Adrenal gland (tissue), 12 donors: ENCODE data around the gene ZDHHC4. TPM values are rescaled to one million over a fixed set of nuclear protein-coding genes. Genes with fewer than 3 reads are reported as not detected.

Experiments used
- DNase-seq, 7 donors: peaks; one replicate each; pipeline ENCODE4 v3.0.0-alpha.2; 2019 to 2020
- H3K27ac ChIP-seq, 5 donors: fragments of 200-600 bp; sonication (generic) in 4 of 5; 1 replicate in 3 of 5; 2 replicates in 2 of 5; pipeline versions ENCODE4 v1.5.1 to v1.8.0; 2016 to 2020; ENCODE audit warnings: mild to moderate bottlenecking in 1 of 5
- H3K27me3 ChIP-seq: fragments of 200-600 bp; 2 replicates; pipeline ENCODE4 v1.8.0; 2021
- H3K36me3 ChIP-seq, 2 donors: fragments of 200-600 bp; replicated peaks in 1 of 2; 1 replicate in 1 of 2; 2 replicates in 1 of 2; pipeline versions ENCODE4 v1.5.1 to v1.8.0; 2018 to 2022
- H3K4me1 ChIP-seq, 2 donors: fragments of 200-600 bp; replicated peaks in 1 of 2; 1 replicate in 1 of 2; 2 replicates in 1 of 2; pipeline versions ENCODE4 v1.5.1 to v1.8.0; 2018 to 2021
- H3K4me3 ChIP-seq, 4 donors: fragments of 200-600 bp; sonication (generic) in 3 of 4; one replicate each; pipeline ENCODE4 v1.5.1; 2016 to 2018
- H3K9me3 ChIP-seq, 3 donors: fragments of 200-600 bp; sonication (generic) in 1 of 3; replicated peaks in 1 of 3; 1 replicate in 2 of 3; 2 replicates in 1 of 3; pipeline versions ENCODE4 v1.5.1 to v1.8.0; 2016 to 2021
- CTCF ChIP-seq, 6 experiments: fragments of 450-650 bp in 4 of 6; fragments of 200-600 bp in 2 of 6; sonication (generic) in 1 of 6; IDR thresholded peaks; 1 replicate in 5 of 6; 2 replicates in 1 of 6; pipeline versions ENCODE4 v1.5.1 to v1.8.0; 2016 to 2021; ENCODE audit warnings: antibody characterized with exemption in 6 of 6, mild to moderate bottlenecking in 2 of 6, moderate library complexity in 1 of 6
- POLR2A ChIP-seq, 2 donors: fragments of 450-650 bp; IDR thresholded peaks; one replicate each; pipeline ENCODE4 v1.6.1; 2017; ENCODE audit warnings: antibody characterized with exemption in 2 of 2, mild to moderate bottlenecking in 2 of 2, moderate library complexity in 1 of 2
- WGBS, 4 donors: extraction: QIAGEN DNeasy Blood & Tissue Kit in 2 of 4; methylation state at CpG; one replicate each; pipeline versions ENCODE4 v1.1.5 to v1.1.7; 2013 to 2017; 5-methylcytosine and 5-hydroxymethylcytosine counted together
- intact Hi-C, 2 donors: fragments of 100-400 bp; cut with DNase I; formaldehyde crosslinking; loops; one replicate each; pipeline versions ENCODE4 v1.14.1 to v1.15.0; 2022 to 2023
- polyA plus RNA-seq, 3 donors: library from polyadenylated mRNA; stranded (reverse); fragments of 200-250 nt in 2 of 3; fragments of 350-450 nt in 1 of 3; fragmentation: Illumina TruSeq in 1 of 3; extraction: RNeasy Lipid Tissue Mini Kit (QIAGEN cat#74804) in 1 of 3; gene quantifications; one replicate each; pipeline ENCODE4 v1.2.3, GENCODE V29; 2013 to 2014
- total RNA-seq, 9 donors: library from RNA; depleted of rRNA in 4 of 9; stranded (reverse); fragments of >200 nt in 4 of 9; fragments of 120-200 nt in 1 of 9; fragmentation: NEBNext Ultra II Directional in 1 of 9; extraction: Animal tissue kit (Norgen Biotek cat#: 25700) in 1 of 9; gene quantifications; one replicate each; pipeline versions ENCODE4 v1.1.0 to v1.2.4, GENCODE V29; 2013 to 2023
- donor health status: healthy with polysubstance abuse.
- donor health status: Bipolar disorder and iron deficiency.
- donor health status: DM: yes; HTN: yes; CAD: no.
- donor health status: DM: no; HTN: no; CAD: no.
- donor health status: DM: no; HTN: no; CAD: no.
- donor health status: DM: yes; HTN: yes; CAD: no.

Gene ZDHHC4
- total and polyA plus RNA-seq, 12 donors = 38.5 to 115 (median 70.4) TPM

DNA sequence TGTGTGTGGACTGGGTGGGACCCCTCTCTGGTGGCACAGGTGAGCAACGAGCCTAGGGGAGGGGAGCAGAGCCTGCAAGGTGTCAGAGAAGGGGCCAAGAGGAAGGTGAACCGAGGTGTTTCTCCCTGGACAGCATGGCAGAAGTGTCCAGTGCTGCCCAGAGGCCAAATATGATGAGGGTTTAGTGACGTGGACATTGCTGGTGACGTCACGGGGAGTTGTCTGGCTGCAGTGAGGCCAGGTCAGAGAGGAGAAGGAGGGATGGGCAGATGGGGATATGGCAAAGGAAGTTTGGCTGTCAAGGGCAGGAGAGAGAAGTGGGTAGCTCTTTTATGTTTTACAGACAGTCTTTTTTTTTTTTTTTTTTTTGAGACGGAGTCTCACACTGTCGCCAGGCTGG lies 35.6 kb downstream of the ZDHHC4 start:
- no peak for TF ChIP-seq CTCF (IDR thresholded peaks at IDR 0.05)
- TF ChIP-seq POLR2A (IDR thresholded peaks at IDR 0.05) = no peak
- Histone ChIP-seq H3K4me3 (no peak overlapping the region), H3K27ac (no peak overlapping the region), H3K4me1 (peaks cover 0 to 9% of the 10 kb centered on the region in 2 donors), H3K36me3 (peaks cover 0 to 11% of the 10 kb centered on the region in 2 donors), H3K27me3 (no peaks in the 10 kb centered on the region), H3K9me3 (no peaks in the 10 kb centered on the region)
- no peak for DNase-seq
- WGBS, 4 donors = 57 to 73% (median 67%) methylated on average over 5 to 7 of the region's 7 CpGs
- intact Hi-C loops = no loop called here

DNA sequence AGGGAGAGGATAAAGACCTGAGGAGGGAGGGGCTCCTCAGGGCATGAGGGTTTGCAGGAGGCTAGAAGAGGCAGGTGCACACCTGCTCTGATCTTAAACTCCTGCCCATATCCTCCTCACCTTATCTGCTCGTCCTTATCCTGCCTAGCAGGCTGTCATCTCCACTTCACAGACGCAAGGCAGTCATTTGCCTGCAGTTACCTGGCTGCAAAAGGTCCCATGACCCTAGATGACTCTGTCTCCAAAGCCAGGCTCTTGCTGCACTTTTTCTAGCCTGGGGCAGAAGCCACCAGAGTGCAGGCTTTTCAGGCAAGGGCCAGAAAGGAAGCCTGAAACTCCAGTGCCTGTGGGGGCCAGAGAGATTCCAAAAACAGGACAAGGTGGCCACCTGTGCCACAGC lies 36.5 kb downstream of the ZDHHC4 start:
- intact Hi-C loops = no loop called here
- no peaks in the 10 kb centered on the region for H3K9me3 ChIP-seq
- peaks cover 0 to 9% of the 10 kb centered on the region in 2 donors for H3K4me1 ChIP-seq
- no peak overlapping the region for H3K27ac ChIP-seq
- no peaks in the 10 kb centered on the region for H3K27me3 ChIP-seq
- no peak overlapping the region for H3K4me3 ChIP-seq
- 26 to 55% (median 36%) methylated on average over 2 of the region's 2 CpGs for WGBS, 4 donors
- DNase-seq = no peak
- no peak for TF ChIP-seq CTCF (IDR thresholded peaks at IDR 0.05)
- no peak for TF ChIP-seq POLR2A (IDR thresholded peaks at IDR 0.05)
- peaks cover 0 to 3% of the 10 kb centered on the region in 2 donors for H3K36me3 ChIP-seq

- intact Hi-C loops = no loop called here
- DNase-seq = peak in 1 of 7 donors; percentile 18
- Histone ChIP-seq H3K36me3 (no peaks in the 10 kb centered on the region), H3K27me3 (no peaks in the 10 kb centered on the region), H3K9me3 (no peaks in the 10 kb centered on the region), H3K4me3 (peak within 1 kb of the TSS in 3 of 4 donors; percentile 16 to 79 (median 35)), H3K4me1 (peaks cover 0 to 9% of the 10 kb centered on the region in 2 donors), H3K27ac (peak within 1 kb of the TSS in 1 of 5 donors; percentile 55)
- TF ChIP-seq POLR2A (IDR thresholded peaks at IDR 0.05) = no peak
- TF ChIP-seq CTCF (IDR thresholded peaks at IDR 0.05) = no peak
- WGBS, 4 donors = 6 to 42% (median 23%) methylated on average over 4 to 86 of the region's 91 CpGs
Observed at GRCh38 chr7:6614953-6615722, 37.9 kb downstream of the ZDHHC4 start, which contains the start of gene ZNF853. Gene ZNF853, plus strand, starts transcription at chr7:6615610. Its CDS starts 565 bp downstream, at chr7:6616175.

- intact Hi-C loops = no loop called here
- Histone ChIP-seq H3K4me3 (peak overlapping the region in 3 of 4 donors; percentile 16 to 79 (median 35)), H3K27me3 (no peaks in the 10 kb centered on the region), H3K36me3 (no peaks in the 10 kb centered on the region), H3K4me1 (peaks cover 0 to 9% of the 10 kb centered on the region in 2 donors), H3K9me3 (no peaks in the 10 kb centered on the region), H3K27ac (peak overlapping the region in 1 of 5 donors; percentile 55)
- WGBS, 4 donors = 7 to 86% (median 31%) methylated on average over 1 to 61 of the region's 63 CpGs
- peak; percentile 44 to 67 (median 52) for DNase-seq
- no peak for TF ChIP-seq CTCF (IDR thresholded peaks at IDR 0.05)
- TF ChIP-seq POLR2A (IDR thresholded peaks at IDR 0.05) = no peak
Observed at GRCh38 chr7:6615723-6616555, 38.7 kb downstream of the ZDHHC4 start.
